Testis (tissue), 2 donors: ENCODE results near the gene ARHGAP40.

ENCODE experiments used
- CTCF ChIP-seq, 3 experiments: fragments of 450-650 bp in 2 of 3; fragments of 200-600 bp in 1 of 3; sonication (generic) in 1 of 3; IDR thresholded peaks; one replicate each; pipeline ENCODE4 v1.5.1; 2016 to 2019; ENCODE audit warnings: antibody characterized with exemption in 3 of 3, mild to moderate bottlenecking in 2 of 3, moderate library complexity in 1 of 3
- POLR2A ChIP-seq: fragments of 450-650 bp; IDR thresholded peaks from one replicate; pipeline ENCODE4 v1.6.1; 2017; ENCODE audit warnings: antibody characterized with exemption, mild to moderate bottlenecking, moderate library complexity

GRCh38 chr20:38589967-38590675 is 11.5 kb upstream of the ARHGAP40 start:
- no peak for TF ChIP-seq CTCF (IDR thresholded peaks at IDR 0.05)
- no peak for TF ChIP-seq POLR2A
